ENCODE data around the gene PRMT1. TPM values are rescaled to one million over a fixed set of nuclear protein-coding genes. Genes with fewer than 3 reads are reported as not detected.

The PRMT1 gene
- total RNA-seq, 1 donor from 2014 or later = 177 TPM

GRCh38 chr19:49727217-49728030 lies 50.4 kb downstream of the PRMT1 start:
- peak; percentile 5 for DNase-seq

DNA sequence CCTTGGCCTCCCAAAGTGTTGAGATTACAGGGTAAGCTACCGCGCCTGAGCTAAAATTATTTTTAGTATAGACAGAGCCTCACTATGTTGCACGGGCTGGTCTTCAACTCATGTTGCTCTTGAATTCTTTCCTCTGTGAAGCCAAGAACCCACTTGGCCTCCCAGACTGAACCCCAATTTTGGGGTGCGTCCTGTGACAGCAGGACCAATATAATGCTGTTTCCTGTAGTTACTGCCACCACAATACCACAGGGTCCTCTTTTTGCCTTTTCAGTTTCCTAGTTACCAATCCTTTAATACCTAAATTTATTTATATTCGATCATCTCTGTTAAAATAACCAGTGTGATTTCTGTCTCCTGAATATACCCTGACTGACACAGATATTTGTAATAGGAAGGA lies 53.1 kb downstream of the PRMT1 start:
- no peak for DNase-seq

Small RNAs within 50 kb of the gene (small RNA-seq; reads per million reads assigned to genes)
- not detected for gene MIR5088

Other genes with a start within 250 kb of the PRMT1 start
- 34.6 TPM for gene SLC17A7, start 235.7 kb upstream of the PRMT1 start, total RNA-seq
- gene PIH1D1, start 225.5 kb upstream of the PRMT1 start, total RNA-seq = 58.0 TPM
- 8.0 TPM for gene ALDH16A1, start 224.0 kb upstream of the PRMT1 start, total RNA-seq
- not detected for gene FLT3LG, start 203.1 kb upstream of the PRMT1 start, total RNA-seq
- 2,203 TPM for gene RPL13A, start 189.7 kb upstream of the PRMT1 start, total RNA-seq
- 3,859 TPM for gene RPS11, start 180.8 kb upstream of the PRMT1 start, total RNA-seq
- gene FCGRT, start 164.6 kb upstream of the PRMT1 start, total RNA-seq = 12.9 TPM
- 2.3 TPM for gene RCN3, start 149.3 kb upstream of the PRMT1 start, total RNA-seq
- 22.8 TPM for gene NOSIP, start 96.7 kb upstream of the PRMT1 start, total RNA-seq
- 0.31 TPM for gene PRRG2, start 96.0 kb upstream of the PRMT1 start, total RNA-seq
- 2.5 TPM for gene PRR12, start 86.1 kb upstream of the PRMT1 start, total RNA-seq
- 1.1 TPM for gene RRAS, start 37.1 kb upstream of the PRMT1 start, total RNA-seq
- 11.5 TPM for gene SCAF1, start 35.1 kb upstream of the PRMT1 start, total RNA-seq
- 8.1 TPM for gene IRF3, start 11.4 kb upstream of the PRMT1 start, total RNA-seq
- not detected for gene BCL2L12, start 11.3 kb upstream of the PRMT1 start, total RNA-seq
- gene ADM5, start 12.3 kb downstream of the PRMT1 start, total RNA-seq = 0.78 TPM
- gene CPT1C, start 13.8 kb downstream of the PRMT1 start, total RNA-seq = 42.1 TPM
- 0.31 TPM for gene TSKS, start 86.0 kb downstream of the PRMT1 start, total RNA-seq
- 49.0 TPM for gene AP2A1, start 89.7 kb downstream of the PRMT1 start, total RNA-seq
- 21.7 TPM for gene FUZ, start 136.0 kb downstream of the PRMT1 start, total RNA-seq
- 12.8 TPM for gene MED25, start 141.0 kb downstream of the PRMT1 start, total RNA-seq
- gene PTOV1, start 173.9 kb downstream of the PRMT1 start, total RNA-seq = 99.2 TPM
- 24.0 TPM for gene PNKP, start 190.3 kb downstream of the PRMT1 start, total RNA-seq
- 3.9 TPM for gene AKT1S1, start 200.1 kb downstream of the PRMT1 start, total RNA-seq
- gene TBC1D17, start 200.4 kb downstream of the PRMT1 start, total RNA-seq = 6.1 TPM
- not detected for gene IL4I1, start 219.6 kb downstream of the PRMT1 start, total RNA-seq